ENCODE measurements around the gene SNX14.

DNA sequence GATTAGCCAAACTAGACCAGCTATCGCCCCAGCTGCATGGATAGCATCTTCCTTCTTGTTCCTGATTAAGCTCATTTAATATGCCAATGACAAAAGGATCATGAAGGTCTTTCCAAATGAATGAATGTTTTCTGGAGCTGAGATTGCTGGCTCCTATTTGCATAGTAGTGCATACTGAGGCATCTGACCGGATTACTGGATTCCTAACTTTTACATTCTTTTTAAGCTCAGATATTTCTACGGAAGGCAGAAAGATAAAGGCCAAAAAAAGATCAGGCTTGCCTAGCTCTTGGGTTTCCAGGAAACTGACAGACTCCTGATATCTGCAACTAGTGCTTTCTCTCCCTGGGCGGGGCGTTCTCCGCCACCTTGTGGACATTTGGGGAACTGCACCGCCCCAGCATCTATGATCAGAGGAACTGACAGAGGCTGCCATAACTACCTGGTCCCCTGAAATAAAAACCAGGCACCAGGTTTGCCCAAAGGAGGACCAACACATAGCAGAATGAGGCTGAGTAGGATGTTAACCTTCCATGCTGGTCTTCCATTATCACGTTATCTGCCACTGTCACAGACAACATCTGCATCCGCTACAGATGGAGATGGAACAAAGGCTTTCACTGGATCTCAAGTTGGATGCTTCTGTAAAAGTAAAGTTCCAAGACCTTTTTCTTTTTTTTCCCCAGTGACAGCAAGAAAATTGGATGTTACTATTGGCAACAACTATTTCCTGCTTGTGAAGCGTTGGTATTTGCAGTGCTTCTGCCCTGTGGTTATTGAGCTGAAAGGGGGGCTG lies 110.6 kb downstream of the SNX14 start:
- TF ChIP-seq POLR2A (IDR thresholded peaks at IDR 0.05) (no peak), EP300 (IDR thresholded peaks at IDR 0.05) (no peak)
- TF ChIP-seq, protein P1, sequence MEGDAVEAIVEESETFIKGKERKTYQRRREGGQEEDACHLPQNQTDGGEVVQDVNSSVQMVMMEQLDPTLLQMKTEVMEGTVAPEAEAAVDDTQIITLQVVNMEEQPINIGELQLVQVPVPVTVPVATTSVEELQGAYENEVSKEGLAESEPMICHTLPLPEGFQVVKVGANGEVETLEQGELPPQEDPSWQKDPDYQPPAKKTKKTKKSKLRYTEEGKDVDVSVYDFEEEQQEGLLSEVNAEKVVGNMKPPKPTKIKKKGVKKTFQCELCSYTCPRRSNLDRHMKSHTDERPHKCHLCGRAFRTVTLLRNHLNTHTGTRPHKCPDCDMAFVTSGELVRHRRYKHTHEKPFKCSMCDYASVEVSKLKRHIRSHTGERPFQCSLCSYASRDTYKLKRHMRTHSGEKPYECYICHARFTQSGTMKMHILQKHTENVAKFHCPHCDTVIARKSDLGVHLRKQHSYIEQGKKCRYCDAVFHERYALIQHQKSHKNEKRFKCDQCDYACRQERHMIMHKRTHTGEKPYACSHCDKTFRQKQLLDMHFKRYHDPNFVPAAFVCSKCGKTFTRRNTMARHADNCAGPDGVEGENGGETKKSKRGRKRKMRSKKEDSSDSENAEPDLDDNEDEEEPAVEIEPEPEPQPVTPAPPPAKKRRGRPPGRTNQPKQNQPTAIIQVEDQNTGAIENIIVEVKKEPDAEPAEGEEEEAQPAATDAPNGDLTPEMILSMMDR (IDR thresholded peaks at IDR 0.05), result peak; percentile 96 to 98 (median 98)

Measured in ovary (tissue), 3 donors.